Activated naive CD4-positive, alpha-beta T cell treated with anti-CD3 and anti-CD28 coated beads, Interleukin-2, amount 50 U/mL, for 72 hours (primary cell): ENCODE measurements around the gene PPP1R18. TPM values are rescaled to one million over a fixed set of nuclear protein-coding genes. Genes with fewer than 3 reads are reported as not detected.
"Not testable (repeated sequence)": the region's sequence is repeated elsewhere in the genome, so short reads cannot be mapped to it uniquely, and the experiment has no call there.

Source experiments
- ATAC-seq, 2 donors: fragments of 150-1000 bp; cut with Tn5 transposase; 2 replicates each; pipeline ENCODE4 v1.10.0; 2021; ENCODE audit warnings: mild to moderate bottlenecking in 2 of 2, moderate library complexity in 2 of 2
- DNase-seq, 2 donors: peaks; one replicate each; pipeline ENCODE4 v3.0.0; 2021 to 2022; ENCODE audit warnings: low spot score in 2 of 2
- H3K27ac Mint-ChIP-seq, 2 donors: one replicate each; pipeline ENCODE4 v1.8.0; 2022; ENCODE audit warnings: mild to moderate bottlenecking in 2 of 2, mixed read lengths in 2 of 2
- H3K36me3 Mint-ChIP-seq, 2 donors: one replicate each; pipeline ENCODE4 v1.8.0; 2022; ENCODE audit warnings: mixed read lengths in 2 of 2
- H3K9me3 Mint-ChIP-seq, 2 donors: one replicate each; pipeline ENCODE4 v1.8.0; 2022; ENCODE audit warnings: mixed read lengths in 2 of 2
- total RNA-seq, 2 donors: library from RNA; stranded (reverse); gene quantifications; one replicate each; pipeline ENCODE4 v1.2.3, GENCODE V29; 2022

The PPP1R18 gene
- total RNA-seq, result 100 to 1,000 TPM; 184 to 274 TPM

GRCh38 chr6:30686009-30686907 lies at the start of gene PPP1R18:
Gene PPP1R18 (minus strand): TSS chr6:30686645. CDS start chr6:30686018, 627 bp downstream.
- H3K9me3 Mint-ChIP-seq, result no peaks in the 10 kb centered on the region
- peak within 1 kb of the TSS; percentile 90 to 97 for H3K27ac Mint-ChIP-seq
- peaks cover 61 to 67% of the 10 kb centered on the region in 2 donors for H3K36me3 Mint-ChIP-seq
- peak; percentile 80 to 85 for DNase-seq
- ATAC-seq, result peak; percentile 45 to 55

- Mint-ChIP-seq H3K36me3 (peaks cover 46 to 69% of the 10 kb centered on the region in 2 donors), H3K27ac (peak overlapping the region; percentile 78 to 94), H3K9me3 (no peaks in the 10 kb centered on the region)
- DNase-seq (no peak), ATAC-seq (peak; percentile 49 to 61)
Measured at GRCh38 chr6:30735668-30736314, 49.3 kb upstream of the PPP1R18 start.

DNA sequence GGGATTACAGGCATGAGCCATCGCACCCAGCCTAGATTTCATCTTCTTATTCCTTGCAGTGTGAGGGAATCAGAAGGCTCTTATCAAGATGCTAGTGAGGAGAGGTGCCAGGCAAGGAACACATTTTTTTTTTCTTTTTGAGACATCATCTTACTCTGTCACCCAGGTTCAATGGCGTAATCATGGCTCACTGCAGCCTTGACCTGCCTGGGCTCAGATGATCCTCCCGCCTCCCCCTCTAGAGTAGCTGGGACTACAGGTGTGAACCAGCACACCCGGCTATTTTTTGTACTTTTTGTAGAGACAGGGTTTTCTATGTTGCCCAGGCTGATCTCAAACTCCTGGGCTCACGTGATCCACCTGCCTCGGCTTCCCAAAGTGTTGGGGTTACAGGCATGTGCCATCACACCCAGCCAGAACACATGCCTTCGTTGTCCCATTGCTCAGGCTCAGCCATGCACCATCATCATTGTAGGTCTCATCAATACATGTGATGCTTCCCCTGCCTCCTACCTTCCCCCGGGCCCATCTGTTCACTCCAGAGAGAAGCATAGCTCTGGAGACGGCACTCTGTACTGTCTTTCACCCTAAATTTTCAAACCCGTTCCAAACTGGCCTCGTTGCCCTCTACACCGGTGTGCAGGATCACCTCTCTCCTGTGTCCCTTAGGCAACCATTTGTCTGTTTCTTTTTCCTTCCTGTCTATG lies 45.9 kb upstream of the PPP1R18 start:
- ATAC-seq (no peak), DNase-seq (no peak)
- Mint-ChIP-seq H3K27ac (peak overlapping the region in 1 of 2 donors; percentile 24), H3K36me3 (peaks cover 35 to 47% of the 10 kb centered on the region in 2 donors), H3K9me3 (no peaks in the 10 kb centered on the region)

GRCh38 chr6:30730601-30731435 lies 44.4 kb upstream of the PPP1R18 start:
- Mint-ChIP-seq H3K36me3 (peaks cover 21 to 32% of the 10 kb centered on the region in 2 donors), H3K9me3 (no peaks in the 10 kb centered on the region)

GRCh38 chr6:30727920-30728553 lies 41.6 kb upstream of the PPP1R18 start:
- Mint-ChIP-seq H3K27ac (peak overlapping the region in 1 of 2 donors; percentile 30), H3K36me3 (peaks cover 36 to 45% of the 10 kb centered on the region in 2 donors), H3K9me3 (no peaks in the 10 kb centered on the region)
- no peak for DNase-seq
- no peak for ATAC-seq

More at GRCh38 chr6:30730601-30731435, 44.4 kb upstream of the PPP1R18 start:
- peak overlapping the region; percentile 67 to 72 for H3K27ac Mint-ChIP-seq
- DNase-seq (peak; percentile 78 to 87), ATAC-seq (peak; percentile 67 to 74)

- Mint-ChIP-seq H3K36me3 (peaks cover 49 to 51% of the 10 kb centered on the region in 2 donors), H3K9me3 (no peaks in the 10 kb centered on the region), H3K27ac (no peak overlapping the region)
- DNase-seq, result no peak
- no peak for ATAC-seq
Measured at GRCh38 chr6:30726506-30727413, 40.3 kb upstream of the PPP1R18 start.

DNA sequence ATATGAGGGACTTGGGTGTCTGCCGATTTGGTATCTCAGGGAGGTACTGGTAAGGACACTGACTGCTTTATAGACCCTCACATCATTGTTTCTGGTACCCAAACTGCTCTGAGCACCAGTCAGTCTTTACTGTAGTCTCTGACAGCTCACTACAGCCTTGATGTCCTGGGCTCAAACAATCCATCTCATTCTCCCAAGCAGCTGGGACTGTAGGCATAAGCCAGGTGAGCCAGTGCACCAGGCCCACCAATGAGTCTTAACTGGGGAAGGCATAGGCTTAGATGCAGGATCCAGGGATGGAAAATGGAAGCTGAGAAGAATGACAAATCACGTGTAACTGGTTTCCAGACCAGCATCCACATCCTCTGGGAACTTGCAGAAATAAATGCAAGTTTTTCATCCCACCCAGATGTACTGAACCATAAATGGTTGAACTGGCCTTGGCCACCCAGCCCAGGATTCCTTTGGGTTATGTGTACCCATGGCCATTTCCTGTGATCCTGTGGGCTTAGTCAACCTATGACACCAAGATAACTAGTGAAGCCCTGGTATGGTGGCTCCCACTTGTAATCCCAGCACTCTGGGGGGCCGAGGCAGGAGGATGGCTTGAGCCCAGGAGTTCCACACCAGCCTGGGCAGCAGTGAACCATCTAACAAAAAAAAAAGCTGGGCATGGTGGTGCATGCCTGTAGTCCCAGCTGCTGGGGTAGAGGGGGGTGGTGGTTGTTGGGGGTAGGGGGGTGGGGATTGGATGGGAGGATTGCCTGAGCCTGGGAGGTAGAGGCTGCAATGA lies 39.5 kb upstream of the PPP1R18 start:
- Mint-ChIP-seq H3K9me3 (no peaks in the 10 kb centered on the region), H3K36me3 (peaks cover 56 to 57% of the 10 kb centered on the region in 2 donors), H3K27ac (peak overlapping the region; percentile 29 to 93)
- no peak for DNase-seq
- ATAC-seq, result peak in 1 of 2 donors; percentile 8

- H3K27ac Mint-ChIP-seq, result peak overlapping the region; percentile 84 to 93
- peaks cover 56 to 57% of the 10 kb centered on the region in 2 donors for H3K36me3 Mint-ChIP-seq
- ATAC-seq, result no peak
- H3K9me3 Mint-ChIP-seq, result no peaks in the 10 kb centered on the region
- DNase-seq, result no peak
Measured at GRCh38 chr6:30724906-30725667, 38.6 kb upstream of the PPP1R18 start.

GRCh38 chr6:30723843-30724741 lies 37.6 kb upstream of the PPP1R18 start:
- peak overlapping the region; percentile 93 to 97 for H3K27ac Mint-ChIP-seq
- DNase-seq, H3K9me3 Mint-ChIP-seq, ATAC-seq: not testable (repeated sequence)
- H3K36me3 Mint-ChIP-seq, result peaks cover 55 to 62% of the 10 kb centered on the region in 2 donors

GRCh38 chr6:30723159-30723842 lies 36.9 kb upstream of the PPP1R18 start:
- peaks cover 55 to 62% of the 10 kb centered on the region in 2 donors for H3K36me3 Mint-ChIP-seq
- not testable (repeated sequence) for DNase-seq, H3K9me3 Mint-ChIP-seq, ATAC-seq
- peak overlapping the region; percentile 93 to 97 for H3K27ac Mint-ChIP-seq

- ATAC-seq (no peak), DNase-seq (peak; percentile 81 to 88)
- peak overlapping the region; percentile 93 to 97 for H3K27ac Mint-ChIP-seq
- H3K9me3 Mint-ChIP-seq, result no peaks in the 10 kb centered on the region
- peaks cover 57 to 62% of the 10 kb centered on the region in 2 donors for H3K36me3 Mint-ChIP-seq
Measured at GRCh38 chr6:30722280-30723112, 36.1 kb upstream of the PPP1R18 start.
